Glutamatergic neuron (in vitro differentiated cells): Measurements from ENCODE around the gene VPS37B. TPM values are rescaled to one million over a fixed set of nuclear protein-coding genes. Genes with fewer than 3 reads are reported as not detected.

Experiments
- DNase-seq: peaks from one replicate; pipeline ENCODE4 v3.0.0; 2022
- H3K27ac Mint-ChIP-seq: one replicate; pipeline ENCODE4 v1.8.0; 2020; ENCODE audit warnings: mild to moderate bottlenecking, mixed read lengths, inconsistent platforms; ENCODE audit not compliant: unreplicated experiment
- H3K27me3 Mint-ChIP-seq: one replicate; pipeline ENCODE4 v1.8.0; 2020; ENCODE audit warnings: mild to moderate bottlenecking, moderate library complexity, mixed read lengths, inconsistent platforms; ENCODE audit not compliant: unreplicated experiment
- H3K36me3 Mint-ChIP-seq: one replicate; pipeline ENCODE4 v1.8.0; 2020; ENCODE audit warnings: mild to moderate bottlenecking, mixed read lengths, inconsistent platforms; ENCODE audit not compliant: unreplicated experiment
- H3K4me1 Mint-ChIP-seq: one replicate; pipeline ENCODE4 v1.8.0; 2020; ENCODE audit warnings: mild to moderate bottlenecking, low read depth, mixed read lengths, inconsistent platforms; ENCODE audit not compliant: unreplicated experiment
- H3K4me3 Mint-ChIP-seq: one replicate; pipeline ENCODE4 v1.8.0; 2020; ENCODE audit warnings: mild to moderate bottlenecking, mixed read lengths, inconsistent platforms; ENCODE audit not compliant: unreplicated experiment
- H3K9me3 Mint-ChIP-seq: one replicate; pipeline ENCODE4 v1.8.0; 2020; ENCODE audit warnings: mild to moderate bottlenecking, moderate library complexity, mixed read lengths, inconsistent platforms; ENCODE audit not compliant: unreplicated experiment
- CTCF ChIP-seq: fragments of 200-600 bp; sonication (generic); IDR thresholded peaks from one replicate; pipeline ENCODE4 v1.5.0; 2021; ENCODE audit not compliant: partially characterized antibody, unreplicated experiment
- total RNA-seq: library from RNA; stranded (reverse); fragmentation: NEBNext Ultra II Directional; extraction: Animal tissue kit (Norgen Biotek cat#: 25700); gene quantifications from one replicate; pipeline ENCODE4 v1.2.1, GENCODE V29; 2021; ENCODE audit not compliant: unreplicated experiment

Gene VPS37B
- total RNA-seq, 1 donor from 2014 or later = 19.7 TPM

DNA sequence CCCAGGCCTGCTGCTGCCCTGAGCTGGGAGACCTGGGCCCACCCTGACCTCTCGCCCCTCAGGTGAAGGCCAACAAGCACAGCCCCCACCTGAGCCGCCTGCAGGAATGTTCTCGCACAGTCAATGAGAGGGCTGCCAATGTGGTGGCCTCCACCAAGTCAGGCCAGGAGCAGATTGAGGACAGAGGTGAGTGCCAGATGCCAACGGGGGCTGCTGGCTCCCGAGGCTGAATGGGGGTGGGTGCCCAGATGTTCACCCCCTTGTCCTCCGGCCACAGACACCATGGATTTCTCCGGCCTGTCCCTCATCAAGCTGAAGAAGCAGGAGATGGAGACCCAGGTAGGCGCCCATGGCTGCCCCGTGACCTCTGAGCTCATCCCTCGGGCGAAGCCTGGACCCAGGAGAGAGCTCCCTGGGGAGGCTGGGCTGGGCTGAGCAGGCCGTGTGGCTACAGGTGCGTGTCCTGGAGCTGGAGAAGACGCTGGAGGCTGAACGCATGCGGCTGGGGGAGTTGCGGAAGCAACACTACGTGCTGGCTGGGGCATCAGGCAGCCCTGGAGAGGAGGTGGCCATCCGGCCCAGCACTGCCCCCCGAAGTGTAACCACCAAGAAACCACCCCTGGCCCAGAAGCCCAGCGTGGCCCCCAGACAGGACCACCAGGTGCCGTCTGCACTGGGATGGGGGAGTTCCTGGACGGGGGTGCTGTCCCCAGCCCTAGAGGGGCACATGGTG, 34.9 kb downstream of the VPS37B start:
- peak; percentile 12 for DNase-seq
- TF ChIP-seq CTCF = no peak
- Mint-ChIP-seq H3K9me3 (peaks cover 3% of the 10 kb centered on the region), H3K4me3 (no peak overlapping the region), H3K4me1 (peaks cover 2% of the 10 kb centered on the region), H3K36me3 (no peaks in the 10 kb centered on the region), H3K27ac (no peak overlapping the region), H3K27me3 (peaks cover 8% of the 10 kb centered on the region)

DNA sequence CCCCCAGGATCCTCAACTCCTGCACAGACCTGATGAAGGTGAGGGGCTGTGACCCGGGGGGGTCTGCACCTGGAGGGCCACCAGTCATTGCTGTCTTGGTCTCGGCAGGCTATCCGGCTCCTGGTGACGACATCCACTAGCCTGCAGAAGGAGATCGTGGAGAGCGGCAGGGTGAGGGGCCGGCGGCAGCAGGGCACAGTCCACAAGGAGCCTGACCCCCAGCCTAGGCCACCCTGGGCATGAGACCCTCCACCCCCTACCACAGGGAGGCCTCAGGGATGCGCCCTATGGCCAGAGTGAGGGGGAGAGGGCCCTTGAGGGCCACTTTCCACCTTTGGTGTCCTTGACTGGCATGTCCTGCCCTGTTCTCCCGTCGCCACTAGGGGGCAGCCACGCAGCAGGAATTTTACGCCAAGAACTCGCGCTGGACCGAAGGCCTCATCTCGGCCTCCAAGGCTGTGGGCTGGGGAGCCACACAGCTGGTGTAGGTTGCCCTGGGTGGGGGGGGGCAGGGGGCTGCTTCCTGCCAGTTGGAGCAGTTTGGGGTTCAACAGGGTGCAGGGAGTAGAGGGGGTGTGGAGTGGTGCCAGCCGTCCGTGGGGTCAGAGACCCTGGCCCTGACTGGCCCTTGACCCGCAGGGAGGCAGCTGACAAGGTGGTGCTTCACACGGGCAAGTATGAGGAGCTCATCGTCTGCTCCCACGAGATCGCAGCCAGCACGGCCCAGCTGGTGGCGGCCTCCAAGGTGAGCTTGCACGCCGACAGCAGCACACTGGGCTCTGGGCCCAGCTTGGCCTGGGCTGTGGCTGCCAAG, 35.7 kb downstream of the VPS37B start:
- DNase-seq = peak; percentile 92
- peak; percentile 97 for TF ChIP-seq CTCF
- Mint-ChIP-seq H3K27ac (no peak overlapping the region), H3K9me3 (peaks cover 3% of the 10 kb centered on the region), H3K4me1 (peaks cover 2% of the 10 kb centered on the region), H3K36me3 (no peaks in the 10 kb centered on the region), H3K4me3 (no peak overlapping the region), H3K27me3 (peaks cover 8% of the 10 kb centered on the region)

GRCh38 chr12:122859303-122860039, 36.5 kb downstream of the VPS37B start:
- Mint-ChIP-seq H3K27ac (no peak overlapping the region), H3K4me3 (no peak overlapping the region), H3K36me3 (no peaks in the 10 kb centered on the region), H3K9me3 (peaks cover 3% of the 10 kb centered on the region), H3K27me3 (peaks cover 6% of the 10 kb centered on the region), H3K4me1 (peaks cover 2% of the 10 kb centered on the region)
- TF ChIP-seq CTCF = no peak
- DNase-seq = no peak

- H3K4me1 Mint-ChIP-seq = peaks cover 2% of the 10 kb centered on the region
- no peak overlapping the region for H3K27ac Mint-ChIP-seq
- peaks cover 3% of the 10 kb centered on the region for H3K9me3 Mint-ChIP-seq
- H3K27me3 Mint-ChIP-seq = peaks cover 6% of the 10 kb centered on the region
- H3K36me3 Mint-ChIP-seq = no peaks in the 10 kb centered on the region
- no peak for TF ChIP-seq CTCF
- no peak overlapping the region for H3K4me3 Mint-ChIP-seq
- no peak for DNase-seq
Measured at GRCh38 chr12:122858591-122859302, 37.2 kb downstream of the VPS37B start.
